Left lung (tissue), 10 donors: ENCODE results near the gene RASSF7. TPM values are rescaled to one million over a fixed set of nuclear protein-coding genes. Genes with fewer than 3 reads are reported as not detected.

Experiments
- ATAC-seq: fragments of 200-7000 bp; cut with Tn5 transposase; one replicate; pipeline ENCODE4 v1.9.1; 2020; ENCODE audit warnings: moderate library complexity
- DNase-seq, 4 donors: peaks; one replicate each; pipeline ENCODE4 v3.0.0-alpha.2; 2013 to 2020
- H3K27ac ChIP-seq, 2 donors: fragments of 200-600 bp; sonication (generic) in 1 of 2; one replicate each; pipeline versions ENCODE4 v1.5.0 to v1.8.0; 2020 to 2021
- H3K27me3 ChIP-seq, 2 donors: fragments of 200-600 bp; sonication (generic) in 1 of 2; one replicate each; pipeline versions ENCODE4 v1.5.0 to v1.8.0; 2020 to 2021
- H3K36me3 ChIP-seq, 2 donors: fragments of 200-600 bp; sonication (generic) in 1 of 2; one replicate each; pipeline versions ENCODE4 v1.5.0 to v1.8.0; 2020 to 2021
- H3K4me1 ChIP-seq, 2 donors: fragments of 200-600 bp; one replicate each; pipeline ENCODE4 v1.8.0; 2021
- H3K4me3 ChIP-seq, 2 donors: fragments of 200-600 bp; sonication (generic) in 1 of 2; one replicate each; pipeline versions ENCODE4 v1.5.0 to v1.8.0; 2020 to 2021; ENCODE audit warnings: mild to moderate bottlenecking in 1 of 2
- H3K9me3 ChIP-seq, 2 donors: fragments of 200-600 bp; sonication (generic) in 1 of 2; one replicate each; pipeline versions ENCODE4 v1.5.0 to v1.8.0; 2020 to 2021
- CTCF ChIP-seq, 2 donors: fragments of 200-600 bp; sonication (generic) in 1 of 2; IDR thresholded peaks; one replicate each; pipeline versions ENCODE4 v1.5.0 to v1.8.0; 2021; ENCODE audit warnings: antibody characterized with exemption in 2 of 2
- intact Hi-C, 2 donors: fragments of 100-400 bp; cut with DNase I; formaldehyde crosslinking; loops; one replicate each; pipeline versions ENCODE4 v1.11.2 to v1.14.2; 2022
- polyA plus RNA-seq, 6 donors: library from polyadenylated mRNA; unstranded; fragments of 120-200 nt; gene quantifications; one replicate each; pipeline ENCODE4 v1.2.1, GENCODE V29; 2013; ENCODE audit not compliant: insufficient read length in 6 of 6
- total RNA-seq, 2 donors: library from RNA; stranded (reverse); fragmentation: NEBNext Ultra II Directional; extraction: Animal tissue kit (Norgen Biotek cat#: 25700); gene quantifications; one replicate each; pipeline ENCODE4 v1.2.1, GENCODE V29; 2021
- donor health status: DM: no; HTN: yes; CAD: no.
- donor health status: DM: no; HTN: no; CAD: no.

The RASSF7 gene
- total and polyA plus RNA-seq, 8 donors, result 17.6 to 57.2 (median 28.8) TPM

DNA sequence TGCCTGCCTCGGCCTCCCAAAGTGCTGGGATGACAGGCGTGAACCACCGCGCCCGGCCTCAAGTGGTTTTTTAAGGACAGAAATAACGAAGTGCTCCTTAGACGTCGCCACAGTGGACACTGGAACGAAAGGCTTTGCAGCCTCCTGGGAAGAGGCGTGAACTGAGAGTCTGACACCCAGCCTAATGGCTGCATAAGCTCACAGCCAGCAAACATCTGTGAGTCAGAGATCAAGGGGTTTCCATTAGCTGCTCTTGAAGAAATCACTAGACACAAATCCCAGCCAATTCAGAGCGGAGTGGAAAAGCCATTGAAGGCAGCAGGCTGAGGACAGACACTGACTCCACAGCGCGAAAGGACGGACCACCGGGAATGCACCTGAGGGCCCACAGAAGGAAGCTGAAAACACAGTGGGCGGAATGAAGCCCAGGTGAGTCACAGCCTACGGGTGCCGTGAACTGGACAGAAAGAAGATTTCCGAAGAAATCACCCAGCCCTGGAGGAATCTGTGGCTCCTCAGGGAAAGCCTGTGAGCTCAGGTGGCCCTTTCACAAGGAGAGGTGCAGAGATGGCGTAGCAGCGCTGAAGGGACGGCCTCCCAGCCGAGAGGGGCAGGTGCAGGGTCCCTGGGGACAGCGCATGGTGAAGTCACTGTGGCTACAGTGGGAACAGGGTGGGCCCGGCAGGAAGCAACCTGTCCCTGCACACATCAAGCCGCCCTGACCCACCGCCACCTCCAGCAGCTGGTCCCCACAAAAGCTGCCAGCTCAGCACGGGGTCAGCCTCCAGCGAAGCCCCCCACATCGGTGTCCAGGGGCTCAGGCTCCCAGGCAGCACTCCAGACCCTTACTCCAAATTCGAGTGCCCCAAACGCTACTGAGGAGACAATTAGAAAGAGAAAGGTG lies 11.8 kb upstream of the RASSF7 start:
- Histone ChIP-seq H3K4me1 (no peaks in the 10 kb centered on the region), H3K27me3 (peaks cover under 1 to 15% of the 10 kb centered on the region in 2 donors), H3K9me3 (no peaks in the 10 kb centered on the region), H3K27ac (no peak overlapping the region), H3K36me3 (no peaks in the 10 kb centered on the region), H3K4me3 (no peak overlapping the region)
- ATAC-seq (no peak), DNase-seq (no peak)
- no peak for TF ChIP-seq CTCF (IDR thresholded peaks at IDR 0.05)
- intact Hi-C loops, result no loop called here

- no peaks in the 10 kb centered on the region for H3K9me3 ChIP-seq
- ATAC-seq (no peak), DNase-seq (no peak)
- no peaks in the 10 kb centered on the region for H3K36me3 ChIP-seq
- peaks cover 8 to 11% of the 10 kb centered on the region in 2 donors for H3K4me1 ChIP-seq
- no peak for TF ChIP-seq CTCF (IDR thresholded peaks at IDR 0.05)
- H3K27me3 ChIP-seq, result peaks cover 6 to 28% of the 10 kb centered on the region in 2 donors
- no peak overlapping the region for H3K27ac ChIP-seq
- H3K4me3 ChIP-seq, result no peak overlapping the region
- intact Hi-C loops, result no loop called here
These were observed 10.6 kb upstream of the RASSF7 start for GRCh38 chr11:550021-550745.

DNA sequence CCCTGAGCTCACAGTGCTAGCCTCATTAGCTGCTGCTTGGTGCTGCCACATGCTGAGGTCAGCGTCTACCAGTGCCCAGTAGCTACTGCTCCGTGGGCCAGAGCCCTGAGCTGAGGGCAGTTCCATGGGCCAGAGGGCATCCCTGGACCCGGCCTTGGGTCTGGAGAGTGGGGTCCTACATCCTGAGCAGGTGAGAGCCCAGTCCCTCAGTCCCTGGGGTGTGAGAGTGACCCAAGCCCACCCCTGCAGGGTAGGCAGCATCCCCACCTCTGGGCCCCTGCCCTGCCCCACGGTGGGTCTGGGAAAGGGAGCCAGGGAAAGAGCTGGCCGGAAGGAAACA lies 10.1 kb upstream of the RASSF7 start:
- ATAC-seq, result no peak
- peaks cover 8 to 16% of the 10 kb centered on the region in 2 donors for H3K4me1 ChIP-seq
- no peak overlapping the region for H3K4me3 ChIP-seq
- no peak for TF ChIP-seq CTCF (IDR thresholded peaks at IDR 0.05)
- no peak for DNase-seq
- peaks cover 11 to 33% of the 10 kb centered on the region in 2 donors for H3K27me3 ChIP-seq
- H3K9me3 ChIP-seq, result no peaks in the 10 kb centered on the region
- no peak overlapping the region for H3K27ac ChIP-seq
- intact Hi-C loops, result no loop called here
- H3K36me3 ChIP-seq, result no peaks in the 10 kb centered on the region

DNA sequence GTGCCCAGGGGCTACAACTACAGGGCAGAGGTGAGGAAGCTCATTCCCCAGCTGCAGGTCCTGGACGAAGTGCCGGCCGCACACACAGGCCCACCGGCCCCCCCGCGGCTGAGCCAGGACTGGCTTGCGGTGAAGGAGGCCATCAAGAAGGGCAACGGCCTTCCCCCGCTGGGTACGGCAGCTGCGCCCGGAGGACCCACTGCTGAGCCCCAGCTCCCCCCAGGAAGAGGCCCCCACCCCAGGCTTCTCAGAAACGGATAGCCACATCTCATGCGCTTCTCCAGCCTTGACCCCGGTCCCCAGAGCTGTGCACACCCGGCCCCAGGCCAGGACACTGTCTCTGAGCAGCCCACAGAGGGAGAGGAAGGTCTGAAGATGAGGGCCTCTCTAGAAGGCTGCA lies 9.6 kb upstream of the RASSF7 start:
- TF ChIP-seq CTCF (IDR thresholded peaks at IDR 0.05), result no peak
- DNase-seq (no peak), ATAC-seq (no peak)
- Histone ChIP-seq H3K36me3 (no peaks in the 10 kb centered on the region), H3K27ac (no peak overlapping the region), H3K9me3 (no peaks in the 10 kb centered on the region), H3K27me3 (peaks cover 14 to 37% of the 10 kb centered on the region in 2 donors), H3K4me1 (peaks cover 8 to 20% of the 10 kb centered on the region in 2 donors), H3K4me3 (no peak overlapping the region)
- intact Hi-C loops, result no loop called here

GRCh38 chr11:551596-551995 lies 9.2 kb upstream of the RASSF7 start:
- H3K4me3 ChIP-seq, result no peak overlapping the region
- peaks cover 8 to 23% of the 10 kb centered on the region in 2 donors for H3K4me1 ChIP-seq
- no peak overlapping the region for H3K27ac ChIP-seq
- no peak for DNase-seq
- no peaks in the 10 kb centered on the region for H3K36me3 ChIP-seq
- H3K27me3 ChIP-seq, result peaks cover 19 to 42% of the 10 kb centered on the region in 2 donors
- no peak for ATAC-seq
- intact Hi-C loops, result no loop called here
- TF ChIP-seq CTCF (IDR thresholded peaks at IDR 0.05), result no peak
- no peaks in the 10 kb centered on the region for H3K9me3 ChIP-seq
